OCI-LY3 (cell line): Measurements from ENCODE around the gene PRSS36.

Experiments
- H2AFZ ChIP-seq: fragments of 200-600, 300-600 bp; shearing (Covaris generic); 2 replicates; pipeline ENCODE4 v1.6.0; 2014; ENCODE audit warnings: antibody characterized with exemption, low read depth, low read length
- H3K27ac ChIP-seq: fragments of 200-600, 300-600 bp; sonication (generic); 2 replicates; pipeline ENCODE4 v1.5.1; 2014; ENCODE audit warnings: mild to moderate bottlenecking, low read length, moderate library complexity, mixed read lengths
- H3K27me3 ChIP-seq: fragments of 200-600, 300-600 bp; sonication (generic); 2 replicates; pipeline ENCODE4 v1.6.1; 2014; ENCODE audit warnings: low read depth, low read length, mixed read lengths
- H3K36me3 ChIP-seq: fragments of 200-600, 300-600 bp; sonication (generic); replicated peaks from 2 replicates; pipeline ENCODE3; 2014; ENCODE audit warnings: low read depth, low read length, mixed read lengths
- H3K4me1 ChIP-seq: fragments of 300-600, 200-600 bp; sonication (generic); 2 replicates; pipeline ENCODE4 v1.6.1; 2014; ENCODE audit warnings: low read length, mixed read lengths
- H3K4me2 ChIP-seq: fragments of 200-600, 300-600 bp; sonication (generic); 2 replicates; pipeline ENCODE4 v1.6.1; 2014; ENCODE audit warnings: low read length, mixed read lengths
- H3K4me3 ChIP-seq: fragments of 300-600, 200-600 bp; sonication (generic); 2 replicates; pipeline ENCODE4 v1.5.1; 2014; ENCODE audit warnings: antibody characterized with exemption, mild to moderate bottlenecking, low read length, moderate library complexity
- H3K79me2 ChIP-seq: fragments of 300-600, 200-600 bp; shearing (Covaris generic); 2 replicates; pipeline ENCODE4 v1.6.1; 2014; ENCODE audit warnings: mild to moderate bottlenecking, low read length, mixed read lengths
- H3K9ac ChIP-seq: fragments of 300-600, 200-600 bp; shearing (Covaris generic); 2 replicates; pipeline ENCODE4 v1.6.0; 2014; ENCODE audit warnings: mild to moderate bottlenecking, low read length, moderate library complexity
- H3K9me3 ChIP-seq: fragments of 200-600, 300-600 bp; shearing (Covaris generic); 2 replicates; pipeline ENCODE4 v1.6.1; 2014; ENCODE audit warnings: low read length, mixed read lengths; ENCODE audit not compliant: insufficient read depth
- H4K20me1 ChIP-seq: fragments of 200-600, 300-600 bp; sonication (generic); 2 replicates; pipeline ENCODE4 v1.6.1; 2016; ENCODE audit warnings: low read length, mixed read lengths; ENCODE audit not compliant: insufficient read depth
- CTCF ChIP-seq: fragments of 200-600, 300-600 bp; sonication (generic); IDR thresholded peaks from 2 replicates; pipeline ENCODE4 v1.5.1; 2014; ENCODE audit warnings: antibody characterized with exemption, low read length, low read depth
- EZH2phosphoT487 ChIP-seq: fragments of 200-600 bp; shearing (Covaris generic); IDR thresholded peaks from 2 replicates; pipeline ENCODE4 v1.6.1; 2018; ENCODE audit warnings: antibody characterized with exemption, mixed run types, low read depth

PRSS36 gene

GRCh38 chr16:31192856-31193642 lies 43.2 kb upstream of the PRSS36 start:
- H3K4me1 ChIP-seq: 0 out of 2 replicates have a peak, but pooled peaks cover 2% of the 10 kb centered on the region

GRCh38 chr16:31191697-31192428 lies 42.0 kb upstream of the PRSS36 start:
- Histone ChIP-seq H3K27me3 (no peaks in the 10 kb centered on the region), H3K4me3 (no peak overlapping the region), H3K4me1 (0 out of 2 replicates have a peak, but pooled peaks cover 2% of the 10 kb centered on the region), H3K9me3 (no peaks in the 10 kb centered on the region), H3K36me3 (peaks cover 94% of the 10 kb centered on the region), H4K20me1 (peaks cover 89% of the 10 kb centered on the region), H3K27ac (no peak overlapping the region), H3K4me2 (no peak overlapping the region), H2AFZ (no peak overlapping the region), H3K79me2 (peaks cover 61% of the 10 kb centered on the region), H3K9ac (no peak overlapping the region)
- TF ChIP-seq EZH2phosphoT487 (no peak), CTCF (no peak)

More at GRCh38 chr16:31192856-31193642, 43.2 kb upstream of the PRSS36 start:
- Histone ChIP-seq H3K79me2 (peaks cover 49% of the 10 kb centered on the region), H3K4me2 (no peak overlapping the region), H3K27ac (no peak overlapping the region), H3K9ac (no peak overlapping the region), H2AFZ (no peak overlapping the region), H3K27me3 (no peaks in the 10 kb centered on the region), H4K20me1 (peaks cover 81% of the 10 kb centered on the region), H3K9me3 (no peaks in the 10 kb centered on the region), H3K36me3 (peaks cover 82% of the 10 kb centered on the region), H3K4me3 (no peak overlapping the region)
- no peak for TF ChIP-seq CTCF
- no peak for TF ChIP-seq EZH2phosphoT487

GRCh38 chr16:31190818-31191444 lies 41.1 kb upstream of the PRSS36 start:
- no peak overlapping the region for H2AFZ ChIP-seq
- H3K36me3 ChIP-seq: peaks cover 99% of the 10 kb centered on the region
- H3K27ac ChIP-seq: no peak overlapping the region
- H3K4me1 ChIP-seq: 0 out of 2 replicates have a peak, but pooled peaks cover 2% of the 10 kb centered on the region
- no peaks in the 10 kb centered on the region for H3K9me3 ChIP-seq
- H3K4me3 ChIP-seq: no peak overlapping the region
- peaks cover 94% of the 10 kb centered on the region for H4K20me1 ChIP-seq
- no peak for TF ChIP-seq EZH2phosphoT487
- TF ChIP-seq CTCF: no peak
- no peak overlapping the region for H3K4me2 ChIP-seq
- H3K27me3 ChIP-seq: no peaks in the 10 kb centered on the region
- H3K9ac ChIP-seq: no peak overlapping the region
- peaks cover 70% of the 10 kb centered on the region for H3K79me2 ChIP-seq

GRCh38 chr16:31190061-31190460 lies 40.2 kb upstream of the PRSS36 start:
- H3K9ac ChIP-seq: no peak overlapping the region
- H3K27ac ChIP-seq: no peak overlapping the region
- TF ChIP-seq CTCF (no peak), EZH2phosphoT487 (no peak)
- no peaks in the 10 kb centered on the region for H3K27me3 ChIP-seq
- 0 out of 2 replicates have a peak, but pooled peaks cover 2% of the 10 kb centered on the region for H3K4me1 ChIP-seq
- H3K79me2 ChIP-seq: peaks cover 79% of the 10 kb centered on the region
- no peak overlapping the region for H2AFZ ChIP-seq
- H3K9me3 ChIP-seq: no peaks in the 10 kb centered on the region
- H3K36me3 ChIP-seq: peaks cover 99% of the 10 kb centered on the region
- peaks cover 97% of the 10 kb centered on the region for H4K20me1 ChIP-seq
- H3K4me2 ChIP-seq: no peak overlapping the region
- H3K4me3 ChIP-seq: no peak overlapping the region
